GM19468 (cell line): ENCODE data around the gene NIPBL.
"Not testable (repeated sequence)": the region's sequence is repeated elsewhere in the genome, so short reads cannot be mapped to it uniquely, and the experiment has no call there.

Source experiments
- ATAC-seq: cut with Tn5 transposase; IDR thresholded peaks from one replicate; pipeline ENCODE4 v1.9.1; 2021; ENCODE audit warnings: mild to moderate bottlenecking, moderate library complexity, moderate number of reproducible peaks; ENCODE audit not compliant: unreplicated experiment; ENCODE audit errors: extremely low read depth

The NIPBL gene

DNA sequence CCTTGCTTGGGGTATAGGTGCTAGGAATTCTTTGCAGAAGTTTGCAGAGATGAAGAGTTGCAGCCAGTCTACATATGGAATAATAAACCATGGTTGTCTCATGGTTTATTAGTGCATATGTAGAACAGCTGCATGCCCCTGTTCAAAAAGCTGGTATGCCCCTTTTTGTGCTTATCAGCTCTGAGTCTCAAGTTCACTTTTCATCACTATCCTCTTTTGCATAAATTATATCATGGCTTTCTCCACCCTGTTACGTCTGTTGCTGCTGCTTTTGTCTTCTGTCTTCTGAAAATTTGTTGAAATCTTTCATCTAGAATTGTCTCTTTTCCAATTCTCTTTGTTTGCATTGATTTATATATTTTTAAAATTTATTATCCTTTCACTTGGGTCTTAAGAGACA lies 200.6 kb downstream of the NIPBL start:
- ATAC-seq, result no peak

GRCh38 chr5:37080697-37081096 lies 204.1 kb downstream of the NIPBL start:
- no peak for ATAC-seq

- not testable (repeated sequence) for ATAC-seq
Measured at GRCh38 chr5:37082977-37083376, 206.4 kb downstream of the NIPBL start.

DNA sequence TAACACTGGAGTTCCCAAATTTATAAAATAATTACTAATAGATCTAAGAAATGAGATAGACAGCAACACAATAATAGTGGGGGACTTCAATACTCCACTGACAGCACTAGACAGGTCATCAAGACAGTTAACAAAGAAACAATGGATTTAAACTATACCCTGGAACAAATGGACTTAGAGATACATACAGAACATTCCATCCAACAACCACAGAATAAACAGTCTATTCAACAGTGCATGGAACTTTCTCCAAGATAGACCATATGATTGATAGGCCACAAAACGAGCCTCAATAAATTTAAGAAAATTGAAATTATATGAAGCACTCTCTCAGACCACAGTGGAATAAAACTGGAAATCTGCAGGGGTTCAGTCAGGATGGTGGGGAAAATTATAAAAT lies 209.5 kb downstream of the NIPBL start:
- ATAC-seq, result not testable (repeated sequence)

DNA sequence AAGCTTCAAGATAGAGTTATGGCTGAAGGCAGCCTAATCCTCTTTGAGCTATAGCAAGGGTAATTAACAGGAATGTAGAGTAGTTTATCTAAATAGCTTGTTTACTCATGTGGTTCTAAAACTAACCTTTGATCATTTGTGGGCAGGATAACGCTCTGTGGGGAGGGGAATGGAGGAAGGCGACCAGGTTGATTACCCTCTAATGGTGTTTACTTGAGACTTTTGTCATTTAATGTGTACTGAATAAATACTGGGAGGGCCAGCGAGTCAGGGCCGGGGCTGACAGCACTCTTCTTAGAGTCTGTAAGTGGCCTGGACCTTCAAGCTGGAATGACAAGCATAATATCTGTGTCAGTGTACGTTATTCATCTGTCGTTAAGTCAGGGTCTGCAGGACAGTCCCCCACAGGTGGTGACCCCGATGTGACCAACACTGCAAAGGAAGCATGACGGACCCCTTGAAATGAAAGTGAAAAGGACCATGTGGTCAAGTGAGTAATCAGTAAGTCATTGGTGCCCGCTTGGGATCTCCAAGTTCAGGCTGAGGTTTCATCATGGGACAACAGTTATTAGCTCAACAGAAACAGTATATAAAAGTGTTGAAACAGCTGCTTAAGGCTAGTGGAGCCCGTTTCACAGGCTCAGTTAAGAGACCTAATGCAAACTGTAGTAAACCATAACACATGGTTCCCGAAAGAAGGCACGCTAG lies 210.1 kb downstream of the NIPBL start:
- no peak for ATAC-seq

DNA sequence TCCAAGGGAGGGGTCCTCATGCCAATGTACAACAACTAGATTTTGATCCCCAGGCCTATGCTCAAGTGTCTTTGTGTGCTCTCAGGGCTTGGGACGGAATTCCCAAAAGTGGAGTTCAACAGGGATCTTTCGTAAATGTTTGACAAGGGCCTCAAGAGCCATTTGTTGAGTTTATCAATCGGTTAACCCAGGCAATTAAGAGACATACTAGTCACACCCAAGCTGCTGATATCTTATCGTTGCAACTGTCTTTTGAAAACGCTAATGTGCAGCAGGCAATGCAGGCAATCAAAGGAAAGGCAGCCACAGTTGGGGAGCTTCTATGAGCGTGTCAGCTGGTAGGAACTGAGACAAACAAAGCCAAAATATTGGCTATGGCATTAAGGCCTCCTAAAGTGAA lies 211.4 kb downstream of the NIPBL start:
- no peak for ATAC-seq

DNA sequence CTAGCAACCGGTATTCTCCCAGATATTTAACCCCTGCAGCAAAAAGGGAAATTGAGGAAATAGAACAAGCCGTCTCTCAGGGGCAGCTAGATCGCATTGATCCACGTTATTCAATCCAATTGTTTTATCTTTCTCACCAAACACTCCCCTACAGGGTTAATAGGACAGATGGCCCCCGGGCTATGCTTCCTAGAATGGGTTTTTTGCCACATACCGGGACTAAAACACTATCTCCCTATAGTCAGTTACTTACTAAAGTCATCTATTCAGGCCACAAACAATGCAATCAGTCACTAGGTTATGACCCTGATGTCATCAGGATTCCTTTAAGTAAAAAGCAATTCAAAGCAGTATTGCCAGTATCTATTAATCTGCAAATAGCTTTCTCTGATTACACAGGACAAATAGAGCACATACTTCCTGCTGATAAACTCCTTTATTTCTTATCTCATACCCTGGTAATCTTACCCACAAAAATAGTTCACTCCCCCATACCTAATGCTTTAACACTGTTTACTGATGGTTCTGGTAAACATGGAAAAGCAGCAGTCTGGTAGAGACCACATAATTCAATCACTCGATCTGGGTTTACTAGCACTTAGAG lies 213.7 kb downstream of the NIPBL start:
- no peak for ATAC-seq

DNA sequence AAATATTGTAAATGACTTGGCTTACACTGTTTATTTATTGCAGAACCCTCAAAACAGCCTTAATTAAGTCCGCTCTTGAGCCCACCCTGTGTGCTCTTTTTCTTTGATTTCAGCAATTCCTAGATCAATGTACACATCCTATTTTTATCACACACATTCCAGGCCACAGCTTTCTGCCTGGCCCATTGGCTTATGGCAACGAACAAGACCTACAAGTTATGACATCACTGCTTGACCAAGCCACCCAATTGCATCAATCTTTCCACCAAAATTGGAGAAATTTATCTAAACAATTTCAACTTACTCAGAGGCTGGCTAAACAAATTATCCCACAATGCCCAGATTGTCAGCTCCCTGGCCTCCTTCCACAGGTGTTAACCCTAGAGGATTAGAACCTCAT lies 214.2 kb downstream of the NIPBL start:
- ATAC-seq, result no peak

- ATAC-seq, result not testable (repeated sequence)
Measured at GRCh38 chr5:37093795-37094194, 217.2 kb downstream of the NIPBL start.

GRCh38 chr5:37099267-37099666 lies 222.7 kb downstream of the NIPBL start:
- not testable (repeated sequence) for ATAC-seq

GRCh38 chr5:37103302-37103701 lies 226.7 kb downstream of the NIPBL start:
- no peak for ATAC-seq

- ATAC-seq, result no peak
Measured at GRCh38 chr5:37109338-37109737, 232.8 kb downstream of the NIPBL start.

DNA sequence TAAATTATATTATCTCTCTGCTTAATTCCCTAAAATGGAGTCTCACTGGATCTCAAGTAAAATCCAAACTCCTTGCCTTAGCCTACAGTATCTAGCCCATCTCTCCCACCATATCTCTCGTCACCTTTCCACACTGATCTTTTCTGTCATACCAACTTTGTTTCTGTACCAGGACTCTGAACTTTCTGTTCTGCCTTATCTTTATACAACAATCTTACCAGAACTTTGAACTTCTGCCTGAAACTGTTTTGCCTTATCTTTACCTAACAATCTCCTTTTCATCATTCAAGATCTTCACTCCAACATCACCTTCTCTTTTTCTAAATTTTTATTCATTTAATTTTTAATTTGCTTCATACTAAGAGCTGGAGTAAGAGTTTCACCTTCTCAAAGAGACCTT lies 233.6 kb downstream of the NIPBL start:
- no peak for ATAC-seq

GRCh38 chr5:37111426-37112382 lies 235.1 kb downstream of the NIPBL start:
- ATAC-seq, result peak; percentile 83

DNA sequence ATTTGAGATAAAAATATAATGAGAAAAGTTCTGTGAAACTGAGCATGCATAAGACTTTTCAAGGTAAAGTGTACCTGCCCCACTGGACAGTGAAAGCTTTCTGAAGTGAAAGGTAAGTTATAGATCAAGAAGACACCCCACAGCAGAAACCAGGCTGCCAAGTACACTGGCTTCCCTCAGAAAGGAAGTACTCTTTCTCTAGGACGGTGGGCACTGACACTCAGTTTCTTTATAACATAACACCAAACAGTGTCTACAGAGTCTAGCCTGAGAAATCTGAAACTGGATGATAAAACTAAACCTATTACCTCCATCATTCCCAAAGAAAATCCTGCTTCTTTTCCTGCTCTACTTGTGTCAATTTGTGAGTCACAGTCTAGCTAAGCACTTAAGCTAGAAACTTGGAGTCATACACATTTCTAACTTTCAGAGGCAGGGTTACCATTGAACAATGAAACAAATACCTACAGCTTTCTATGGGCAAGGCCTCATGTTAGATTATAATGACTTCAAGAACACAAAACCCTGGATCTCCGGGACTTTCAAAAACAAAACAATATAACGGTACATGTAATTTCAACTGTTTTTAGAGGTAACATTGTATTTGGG lies 235.9 kb downstream of the NIPBL start:
- peak; percentile 43 for ATAC-seq
